CD4-positive, alpha-beta memory T cell (primary cell): Measurements from ENCODE around the gene LYPD1. TPM values are rescaled to one million over a fixed set of nuclear protein-coding genes. Genes with fewer than 3 reads are reported as not detected.
"Not testable (repeated sequence)": the region's sequence is repeated elsewhere in the genome, so short reads cannot be mapped to it uniquely, and the experiment has no call there.

Source experiments
- CTCF ChIA-PET: fragments of 350-600 bp; sonication (Branson Sonifier 250); formaldehyde crosslinking; loops from one replicate; lab custom pipeline; 2021; ENCODE audit warnings: inconsistent platforms; ENCODE audit not compliant: partially characterized antibody; lab: Charles Lee
- POLR2A ChIA-PET: fragments of 350-600 bp; sonication (Branson Sonifier 250); formaldehyde crosslinking; loops from one replicate; lab custom pipeline; 2021; ENCODE audit not compliant: partially characterized antibody; lab: Charles Lee
- DNase-seq, 5 donors: peaks; one replicate each; pipeline versions ENCODE4 v3.0.0 to v3.0.0-alpha.2; 2020 to 2022; ENCODE audit warnings: mixed read lengths in 1 of 5
- H3K27ac ChIP-seq: one replicate; pipeline ENCODE4 v1.7.0; 2013; ENCODE audit warnings: low read depth, low read length
- H3K27me3 ChIP-seq: 2 replicates; pipeline ENCODE4 v1.7.0; 2013; ENCODE audit warnings: mild to moderate bottlenecking, low read length, moderate library complexity; ENCODE audit not compliant: insufficient read depth
- H3K36me3 ChIP-seq: 2 replicates; pipeline ENCODE4 v1.7.0; 2013; ENCODE audit warnings: mild to moderate bottlenecking, low read length, moderate library complexity; ENCODE audit not compliant: insufficient read depth
- H3K4me1 ChIP-seq: 2 replicates; pipeline ENCODE4 v1.7.0; 2013; ENCODE audit warnings: mild to moderate bottlenecking, low read length, moderate library complexity; ENCODE audit not compliant: insufficient read depth
- H3K4me3 ChIP-seq, 2 donors: one replicate each; pipeline ENCODE4 v1.7.0; 2013; ENCODE audit warnings: low read length in 2 of 2, mild to moderate bottlenecking in 1 of 2
- H3K9me3 ChIP-seq, 2 donors: one replicate each; pipeline ENCODE4 v1.7.0; 2013; ENCODE audit warnings: low read length in 2 of 2, control low read depth in 1 of 2; ENCODE audit not compliant: control insufficient read depth in 1 of 2
- H3K27ac Mint-ChIP-seq, 7 donors: one replicate each; pipeline ENCODE4 v1.8.0; 2020 to 2021; ENCODE audit warnings: mixed read lengths in 7 of 7, mild to moderate bottlenecking in 6 of 7, inconsistent platforms in 3 of 7, moderate library complexity in 3 of 7
- H3K27me3 Mint-ChIP-seq, 2 donors: one replicate each; pipeline ENCODE4 v1.8.0; 2020 to 2021; ENCODE audit warnings: mixed read lengths in 2 of 2
- H3K36me3 Mint-ChIP-seq, 2 donors: one replicate each; pipeline ENCODE4 v1.8.0; 2020 to 2021; ENCODE audit warnings: mixed read lengths in 2 of 2, inconsistent platforms in 1 of 2, mild to moderate bottlenecking in 1 of 2
- H3K4me1 Mint-ChIP-seq, 4 donors: one replicate each; pipeline ENCODE4 v1.8.0; 2020 to 2021; ENCODE audit warnings: mixed read lengths in 4 of 4, mild to moderate bottlenecking in 1 of 4
- H3K4me3 Mint-ChIP-seq, 8 donors: one replicate each; pipeline ENCODE4 v1.8.0; 2020 to 2021; ENCODE audit warnings: mixed read lengths in 8 of 8, mild to moderate bottlenecking in 7 of 8, moderate library complexity in 6 of 8, inconsistent platforms in 3 of 8
- H3K9me3 Mint-ChIP-seq, 8 donors: one replicate each; pipeline ENCODE4 v1.8.0; 2020 to 2021; ENCODE audit warnings: mixed read lengths in 8 of 8, mild to moderate bottlenecking in 5 of 8, inconsistent platforms in 3 of 8, moderate library complexity in 1 of 8
- intact Hi-C: fragments of 100-400 bp; cut with micrococcal nuclease; formaldehyde crosslinking; loops from one replicate; pipeline ENCODE4 v1.15.1; 2023
- polyA plus RNA-seq, 2 donors: library from polyadenylated mRNA; unstranded; fragments of 300-500 nt; fragmentation: Illumina TruSeq; gene quantifications; one replicate each; pipeline ENCODE4 v1.2.3, GENCODE V29; 2021
- total RNA-seq, 2 experiments: library from RNA; stranded (reverse); gene quantifications; one replicate each; pipeline ENCODE4 v1.2.3, GENCODE V29; 2021

The LYPD1 gene
- total and polyA plus RNA-seq, 4 experiments from 2014 or later, result not detected

DNA sequence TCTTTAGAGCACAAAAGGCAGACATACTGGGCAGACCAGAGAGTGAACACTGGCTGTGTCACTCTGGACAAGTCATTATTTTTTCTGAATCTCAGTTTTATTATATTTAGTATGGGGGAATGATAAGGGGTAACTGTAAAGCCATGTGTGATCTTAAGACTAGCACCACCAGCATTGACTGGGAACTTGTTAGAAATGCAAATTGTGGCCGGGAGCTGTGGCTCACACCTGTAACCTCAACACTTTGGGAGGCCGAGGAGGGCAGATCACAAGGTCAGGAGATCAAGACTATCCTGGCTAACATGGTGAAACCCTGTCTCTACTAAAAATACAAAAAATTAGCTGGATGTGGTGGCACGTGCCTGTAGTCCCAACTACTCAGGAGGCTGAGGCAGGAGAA is 28.3 kb upstream of the LYPD1 start:
- H3K4me3 ChIP-seq, H3K27me3 Mint-ChIP-seq, H3K4me1 ChIP-seq, intact Hi-C loops, H3K27ac Mint-ChIP-seq, DNase-seq, H3K9me3 Mint-ChIP-seq, H3K36me3 ChIP-seq, CTCF ChIA-PET, H3K4me1 Mint-ChIP-seq, H3K4me3 Mint-ChIP-seq, H3K27ac ChIP-seq, H3K9me3 ChIP-seq, H3K27me3 ChIP-seq, POLR2A ChIA-PET, H3K36me3 Mint-ChIP-seq: not testable (repeated sequence)

DNA sequence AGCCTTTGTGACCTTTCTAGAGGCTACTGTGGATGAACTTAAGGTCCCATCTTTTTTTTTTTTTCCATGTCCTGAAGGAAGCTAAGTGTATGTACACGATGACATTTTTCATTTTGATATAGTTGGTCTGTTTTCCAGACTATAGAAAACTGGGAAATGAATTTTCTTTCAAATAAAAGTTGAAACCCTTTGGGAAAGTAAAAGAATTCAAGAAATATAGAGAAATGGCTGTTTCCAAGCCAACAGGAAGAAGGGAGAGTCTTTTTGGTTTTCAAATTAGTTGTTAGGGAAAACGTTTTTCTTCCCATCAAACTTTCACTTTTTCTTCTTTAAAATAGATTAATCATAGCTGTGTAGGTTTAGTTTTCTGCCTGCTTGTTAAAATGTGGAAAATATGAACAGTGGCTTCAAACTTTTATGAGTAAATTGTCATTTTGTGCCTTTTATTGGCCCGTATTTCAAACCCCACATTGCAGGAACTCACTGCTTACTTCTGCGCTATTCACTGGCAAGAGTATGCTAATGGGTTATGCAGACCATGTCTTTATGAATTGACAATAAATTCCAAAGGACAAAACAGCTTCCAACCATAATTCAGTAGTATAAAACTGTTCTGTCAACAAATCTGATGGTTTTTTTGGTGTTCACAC is 27.7 kb upstream of the LYPD1 start:
- no peaks in the 10 kb centered on the region for H3K36me3 Mint-ChIP-seq
- CTCF ChIA-PET, result no interaction called here
- Histone ChIP-seq H3K4me3 (no peak overlapping the region), H3K9me3 (no peaks in the 10 kb centered on the region), H3K36me3 (no peaks in the 10 kb centered on the region), H3K27me3 (no peaks in the 10 kb centered on the region), H3K4me1 (no peaks in the 10 kb centered on the region), H3K27ac (no peak overlapping the region)
- H3K27me3 Mint-ChIP-seq, result no peaks in the 10 kb centered on the region
- POLR2A ChIA-PET, result no interaction called here
- H3K4me3 Mint-ChIP-seq, result no peak overlapping the region
- no peak overlapping the region for H3K27ac Mint-ChIP-seq
- H3K4me1 Mint-ChIP-seq, result no peaks in the 10 kb centered on the region
- H3K9me3 Mint-ChIP-seq, result peaks cover 0 to 6% (median 3%) of the 10 kb centered on the region in 8 donors
- intact Hi-C loops, result no loop called here
- DNase-seq, result no peak

- no peaks in the 10 kb centered on the region for H3K36me3 ChIP-seq
- no peaks in the 10 kb centered on the region for H3K4me1 ChIP-seq
- H3K9me3 ChIP-seq, result no peaks in the 10 kb centered on the region
- peaks cover 0 to 13% (median 4%) of the 10 kb centered on the region in 8 donors for H3K9me3 Mint-ChIP-seq
- POLR2A ChIA-PET, result no interaction called here
- no peaks in the 10 kb centered on the region for H3K27me3 ChIP-seq
- H3K27ac Mint-ChIP-seq, result no peak overlapping the region
- no peak overlapping the region for H3K4me3 Mint-ChIP-seq
- H3K27ac ChIP-seq, result no peak overlapping the region
- CTCF ChIA-PET, result no interaction called here
- intact Hi-C loops, result no loop called here
- H3K36me3 Mint-ChIP-seq, result no peaks in the 10 kb centered on the region
- H3K4me1 Mint-ChIP-seq, result no peaks in the 10 kb centered on the region
- H3K4me3 ChIP-seq, result no peak overlapping the region
- H3K27me3 Mint-ChIP-seq, result no peaks in the 10 kb centered on the region
- DNase-seq, result no peak
Measured at GRCh38 chr2:132692816-132693215, 22.8 kb upstream of the LYPD1 start.

DNA sequence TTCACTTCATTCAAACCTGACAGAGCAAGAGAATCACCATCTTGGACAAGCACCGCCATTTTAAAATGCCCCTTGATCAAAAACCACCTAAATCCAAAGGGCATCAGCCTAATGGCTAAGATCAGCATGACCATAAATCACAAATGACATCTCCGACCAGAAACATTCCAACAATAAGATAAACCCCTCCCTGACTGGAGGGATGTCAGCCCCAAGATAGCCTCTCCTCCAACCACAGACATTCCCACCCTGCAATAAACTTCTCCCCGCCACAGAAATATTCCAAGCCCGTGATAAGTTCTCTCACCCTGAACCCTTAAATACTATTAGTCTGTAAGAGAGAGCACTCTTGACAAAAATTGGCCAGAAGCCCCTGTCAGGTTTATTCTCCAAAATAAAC is 21.6 kb upstream of the LYPD1 start:
- no peak overlapping the region for H3K4me3 ChIP-seq
- no peaks in the 10 kb centered on the region for H3K36me3 Mint-ChIP-seq
- H3K4me1 Mint-ChIP-seq, result no peaks in the 10 kb centered on the region
- H3K4me1 ChIP-seq, result no peaks in the 10 kb centered on the region
- peaks cover 0 to 10% (median 4%) of the 10 kb centered on the region in 8 donors for H3K9me3 Mint-ChIP-seq
- H3K9me3 ChIP-seq, result no peaks in the 10 kb centered on the region
- no peak for DNase-seq
- H3K27ac Mint-ChIP-seq, result no peak overlapping the region
- no peak overlapping the region for H3K27ac ChIP-seq
- no peak overlapping the region for H3K4me3 Mint-ChIP-seq
- ChIA-PET CTCF (no interaction called here), POLR2A (no interaction called here)
- no peaks in the 10 kb centered on the region for H3K27me3 Mint-ChIP-seq
- H3K27me3 ChIP-seq, result no peaks in the 10 kb centered on the region
- H3K36me3 ChIP-seq, result no peaks in the 10 kb centered on the region
- intact Hi-C loops, result no loop called here

DNA sequence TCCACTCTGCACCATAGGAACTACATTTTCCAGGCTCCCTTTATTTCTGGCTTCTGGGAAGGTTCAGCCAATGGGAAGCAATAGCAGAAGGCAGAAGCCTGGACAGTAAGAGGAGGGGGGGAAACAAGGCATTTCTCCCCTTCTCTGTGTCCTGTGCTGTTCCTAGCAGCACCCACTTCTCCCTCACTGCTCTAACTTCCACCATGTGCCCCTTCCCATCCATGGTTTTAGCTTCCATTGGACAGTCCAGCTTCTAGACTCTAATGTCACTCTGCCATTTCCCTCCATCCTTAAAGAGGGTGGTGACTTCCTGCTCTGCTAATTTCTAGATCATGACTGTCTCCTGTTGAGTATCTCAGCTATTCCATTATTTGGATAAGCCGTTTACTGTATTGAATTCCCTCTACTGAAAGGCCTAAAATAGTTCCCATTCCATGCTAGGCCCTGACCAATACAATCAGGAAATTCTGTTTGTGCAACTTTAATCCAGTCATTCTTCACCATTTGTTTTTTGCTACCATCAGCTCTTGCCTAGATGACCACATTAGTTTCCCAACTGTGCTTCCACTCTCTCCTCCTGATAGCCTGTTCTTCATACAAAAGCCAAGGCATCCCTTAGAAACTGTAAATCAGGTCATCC is 20.8 kb upstream of the LYPD1 start:
- H3K36me3 Mint-ChIP-seq, result no peaks in the 10 kb centered on the region

DNA sequence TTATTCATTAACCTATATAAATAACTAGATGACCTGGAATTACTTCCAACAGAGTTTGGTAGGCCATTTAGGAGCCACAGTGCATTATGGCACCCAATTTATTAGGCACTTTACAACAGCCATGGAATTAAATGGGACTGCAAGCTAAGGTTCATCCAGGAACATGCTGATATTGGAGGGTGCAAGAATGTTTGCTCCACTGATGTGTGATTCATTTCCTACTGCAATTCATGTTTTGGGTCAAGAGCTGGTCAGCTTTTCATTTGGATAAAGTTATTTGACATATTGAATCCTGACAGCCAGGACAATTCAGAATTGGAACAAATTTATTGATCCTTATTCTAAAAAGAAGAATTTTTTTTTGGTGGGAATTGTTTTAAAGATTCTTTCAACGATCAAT is 11.8 kb upstream of the LYPD1 start:
- Histone ChIP-seq H3K27ac (no peak overlapping the region), H3K27me3 (no peaks in the 10 kb centered on the region), H3K36me3 (no peaks in the 10 kb centered on the region), H3K9me3 (no peaks in the 10 kb centered on the region), H3K4me1 (no peaks in the 10 kb centered on the region), H3K4me3 (no peak overlapping the region)
- Mint-ChIP-seq H3K27me3 (no peaks in the 10 kb centered on the region), H3K36me3 (no peaks in the 10 kb centered on the region), H3K27ac (no peak overlapping the region), H3K4me3 (no peak overlapping the region), H3K4me1 (no peaks in the 10 kb centered on the region), H3K9me3 (peaks cover 0 to 5% (median under 1%) of the 10 kb centered on the region in 8 donors)
- intact Hi-C loops, result no loop called here
- ChIA-PET CTCF (no interaction called here), POLR2A (no interaction called here)
- DNase-seq, result no peak

More for the DNA sequence above, 20.8 kb upstream of the LYPD1 start:
- no peak for DNase-seq
- CTCF ChIA-PET, result no interaction called here
- H3K4me3 Mint-ChIP-seq, result no peak overlapping the region
- POLR2A ChIA-PET, result no interaction called here
- peaks cover 0 to 10% (median 5%) of the 10 kb centered on the region in 8 donors for H3K9me3 Mint-ChIP-seq
- Histone ChIP-seq H3K4me1 (no peaks in the 10 kb centered on the region), H3K27ac (no peak overlapping the region), H3K27me3 (no peaks in the 10 kb centered on the region), H3K36me3 (no peaks in the 10 kb centered on the region), H3K9me3 (no peaks in the 10 kb centered on the region), H3K4me3 (no peak overlapping the region)
- no peaks in the 10 kb centered on the region for H3K27me3 Mint-ChIP-seq
- H3K4me1 Mint-ChIP-seq, result no peaks in the 10 kb centered on the region
- H3K27ac Mint-ChIP-seq, result no peak overlapping the region
- intact Hi-C loops, result no loop called here

DNA sequence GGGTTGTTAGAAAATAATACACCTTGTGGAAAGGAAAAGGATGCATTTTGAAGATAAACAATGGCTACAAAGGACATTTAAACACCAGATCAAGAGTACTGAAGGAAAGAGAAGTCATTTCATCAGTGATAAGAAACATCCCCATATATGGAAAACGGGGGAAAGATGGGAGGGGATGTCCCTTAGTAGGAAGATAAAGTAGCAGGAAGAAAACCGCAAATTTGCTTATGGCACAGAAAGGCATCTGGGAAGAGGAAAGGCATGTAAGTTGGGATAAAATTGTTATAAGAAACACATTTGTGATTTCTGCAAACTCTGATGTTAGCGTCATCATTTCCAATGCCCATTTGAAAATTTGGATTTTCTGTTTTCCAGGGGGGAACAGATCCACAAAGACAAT is 10.5 kb upstream of the LYPD1 start:
- ChIA-PET POLR2A (no interaction called here), CTCF (no interaction called here)
- intact Hi-C loops, result no loop called here
- Mint-ChIP-seq H3K27me3 (no peaks in the 10 kb centered on the region), H3K27ac (no peak overlapping the region), H3K9me3 (peaks cover 0 to 2% (median 0%) of the 10 kb centered on the region in 8 donors), H3K36me3 (no peaks in the 10 kb centered on the region), H3K4me1 (no peaks in the 10 kb centered on the region), H3K4me3 (no peak overlapping the region)
- H3K36me3 ChIP-seq, result no peaks in the 10 kb centered on the region
- H3K27me3 ChIP-seq, result no peaks in the 10 kb centered on the region
- H3K4me3 ChIP-seq, result no peak overlapping the region
- DNase-seq, result no peak
- H3K27ac ChIP-seq, result no peak overlapping the region
- H3K4me1 ChIP-seq, result no peaks in the 10 kb centered on the region
- H3K9me3 ChIP-seq, result no peaks in the 10 kb centered on the region
